Gastroesophageal sphincter (tissue), 3 donors: Measurements from ENCODE around the gene TMEM131.

Experiments used
- CTCF ChIP-seq, 4 experiments: fragments of 200-600 bp in 2 of 4; fragments of 450-650 bp in 2 of 4; sonication (generic) in 1 of 4; IDR thresholded peaks; one replicate each; pipeline ENCODE4 v1.5.1; 2017 to 2019; ENCODE audit warnings: antibody characterized with exemption in 4 of 4, mild to moderate bottlenecking in 2 of 4, moderate library complexity in 2 of 4
- POLR2A ChIP-seq, 2 donors: fragments of 450-650 bp; IDR thresholded peaks; one replicate each; pipeline ENCODE4 v1.6.1; 2017; ENCODE audit warnings: antibody characterized with exemption in 2 of 2, mild to moderate bottlenecking in 2 of 2, moderate library complexity in 1 of 2

- TF ChIP-seq CTCF (IDR thresholded peaks at IDR 0.05) = no peak
- TF ChIP-seq POLR2A (IDR thresholded peaks at IDR 0.05) = no peak
These were observed 254.5 kb downstream of the TMEM131 start for GRCh38 chr2:97741251-97741650.
